CD4-positive, alpha-beta T cell treated with Interleukin-21 for 1 hour (primary cell): ENCODE measurements around the gene ELF1.
A peak's percentile ranks its signal among the peaks of the same experiment; 100 is the strongest.
"Not testable (repeated sequence)": the region's sequence is repeated elsewhere in the genome, so short reads cannot be mapped to it uniquely, and the experiment has no call there.

Experiments used
- DNase-seq: peaks from one replicate; pipeline ENCODE4 v3.0.0-alpha.2; 2020

Gene ELF1

GRCh38 chr13:41040584-41041334 lies 21.6 kb upstream of the ELF1 start:
- no peak for DNase-seq

GRCh38 chr13:41039746-41040145 lies 20.6 kb upstream of the ELF1 start:
- no peak for DNase-seq

GRCh38 chr13:41036557-41036956 lies 17.4 kb upstream of the ELF1 start:
- DNase-seq = not testable (repeated sequence)

GRCh38 chr13:41034881-41035280 lies 15.8 kb upstream of the ELF1 start:
- no peak for DNase-seq

- no peak for DNase-seq
Measured at GRCh38 chr13:41034382-41034781, 15.3 kb upstream of the ELF1 start.

GRCh38 chr13:41032691-41033376 lies 13.7 kb upstream of the ELF1 start:
- DNase-seq = no peak

GRCh38 chr13:41029629-41030028 lies 10.5 kb upstream of the ELF1 start:
- peak; percentile 37 for DNase-seq

GRCh38 chr13:41028051-41028450 lies 8.9 kb upstream of the ELF1 start:
- DNase-seq = no peak

- no peak for DNase-seq
Measured at GRCh38 chr13:41026788-41027187, 7.7 kb upstream of the ELF1 start.

- DNase-seq = no peak
Measured at GRCh38 chr13:41025518-41025917, 6.4 kb upstream of the ELF1 start.

- no peak for DNase-seq
Measured at GRCh38 chr13:41019578-41020347, 647 bp upstream of the ELF1 start.

- DNase-seq = no peak
Measured at GRCh38 chr13:41018602-41018948, 541 bp downstream of the ELF1 start.

- DNase-seq = peak; percentile 50
Measured at GRCh38 chr13:41017817-41018601, 1.1 kb downstream of the ELF1 start.

- DNase-seq = peak; percentile 59
Measured at GRCh38 chr13:41017159-41017558, 2.0 kb downstream of the ELF1 start.

- DNase-seq = no peak
Measured at GRCh38 chr13:41015920-41016319, 3.2 kb downstream of the ELF1 start.

GRCh38 chr13:41013835-41014234 lies 5.3 kb downstream of the ELF1 start:
- no peak for DNase-seq

GRCh38 chr13:41012536-41012935 lies 6.6 kb downstream of the ELF1 start:
- no peak for DNase-seq

GRCh38 chr13:41011382-41011956 lies 7.6 kb downstream of the ELF1 start:
- no peak for DNase-seq

- DNase-seq = no peak
Measured at GRCh38 chr13:41008349-41008980, 10.7 kb downstream of the ELF1 start.

GRCh38 chr13:41007744-41008128 lies 11.4 kb downstream of the ELF1 start:
- no peak for DNase-seq

- DNase-seq = no peak
Measured at GRCh38 chr13:41006978-41007743, 12.0 kb downstream of the ELF1 start.
